ENCODE measurements around the gene STON2.

- TF ChIP-seq CTCF (IDR thresholded peaks at IDR 0.05) (peak in 1 of 7 experiments; percentile 12), POLR2A (IDR thresholded peaks at IDR 0.05) (peak in 1 of 3 donors; percentile 97)
These were observed 179.1 kb downstream of the STON2 start, which contains the start of gene GTF2A1 for GRCh38 chr14:81220830-81221578.

Measured in body of pancreas (tissue), 4 donors.